ENCODE measurements around the gene CCDC134.

Gene CCDC134

GRCh38 chr22:41758231-41758630, 42.2 kb upstream of the CCDC134 start:
- Histone ChIP-seq H3K9ac (no peak overlapping the region), H3K79me2 (no peaks in the 10 kb centered on the region), H3K27me3 (ENCODE audit: control insufficient read depth, insufficient read depth, low read length) (no peaks in the 10 kb centered on the region), H3K4me3 (ENCODE audit: low read depth, low read length) (no peak overlapping the region), H2AFZ (no peak overlapping the region), H3K4me2 (ENCODE audit: low read length) (no peak overlapping the region), H3K9me3 (ENCODE audit: control insufficient read depth, low read length) (no peaks in the 10 kb centered on the region), H3K4me1 (no peaks in the 10 kb centered on the region), H3K36me3 (ENCODE audit: control insufficient read depth, insufficient read depth, low read length) (no peaks in the 10 kb centered on the region), H3K27ac (no peak overlapping the region)
- TF ChIP-seq, protein P1, sequence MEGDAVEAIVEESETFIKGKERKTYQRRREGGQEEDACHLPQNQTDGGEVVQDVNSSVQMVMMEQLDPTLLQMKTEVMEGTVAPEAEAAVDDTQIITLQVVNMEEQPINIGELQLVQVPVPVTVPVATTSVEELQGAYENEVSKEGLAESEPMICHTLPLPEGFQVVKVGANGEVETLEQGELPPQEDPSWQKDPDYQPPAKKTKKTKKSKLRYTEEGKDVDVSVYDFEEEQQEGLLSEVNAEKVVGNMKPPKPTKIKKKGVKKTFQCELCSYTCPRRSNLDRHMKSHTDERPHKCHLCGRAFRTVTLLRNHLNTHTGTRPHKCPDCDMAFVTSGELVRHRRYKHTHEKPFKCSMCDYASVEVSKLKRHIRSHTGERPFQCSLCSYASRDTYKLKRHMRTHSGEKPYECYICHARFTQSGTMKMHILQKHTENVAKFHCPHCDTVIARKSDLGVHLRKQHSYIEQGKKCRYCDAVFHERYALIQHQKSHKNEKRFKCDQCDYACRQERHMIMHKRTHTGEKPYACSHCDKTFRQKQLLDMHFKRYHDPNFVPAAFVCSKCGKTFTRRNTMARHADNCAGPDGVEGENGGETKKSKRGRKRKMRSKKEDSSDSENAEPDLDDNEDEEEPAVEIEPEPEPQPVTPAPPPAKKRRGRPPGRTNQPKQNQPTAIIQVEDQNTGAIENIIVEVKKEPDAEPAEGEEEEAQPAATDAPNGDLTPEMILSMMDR (IDR thresholded peaks at IDR 0.05): no peak

DNA sequence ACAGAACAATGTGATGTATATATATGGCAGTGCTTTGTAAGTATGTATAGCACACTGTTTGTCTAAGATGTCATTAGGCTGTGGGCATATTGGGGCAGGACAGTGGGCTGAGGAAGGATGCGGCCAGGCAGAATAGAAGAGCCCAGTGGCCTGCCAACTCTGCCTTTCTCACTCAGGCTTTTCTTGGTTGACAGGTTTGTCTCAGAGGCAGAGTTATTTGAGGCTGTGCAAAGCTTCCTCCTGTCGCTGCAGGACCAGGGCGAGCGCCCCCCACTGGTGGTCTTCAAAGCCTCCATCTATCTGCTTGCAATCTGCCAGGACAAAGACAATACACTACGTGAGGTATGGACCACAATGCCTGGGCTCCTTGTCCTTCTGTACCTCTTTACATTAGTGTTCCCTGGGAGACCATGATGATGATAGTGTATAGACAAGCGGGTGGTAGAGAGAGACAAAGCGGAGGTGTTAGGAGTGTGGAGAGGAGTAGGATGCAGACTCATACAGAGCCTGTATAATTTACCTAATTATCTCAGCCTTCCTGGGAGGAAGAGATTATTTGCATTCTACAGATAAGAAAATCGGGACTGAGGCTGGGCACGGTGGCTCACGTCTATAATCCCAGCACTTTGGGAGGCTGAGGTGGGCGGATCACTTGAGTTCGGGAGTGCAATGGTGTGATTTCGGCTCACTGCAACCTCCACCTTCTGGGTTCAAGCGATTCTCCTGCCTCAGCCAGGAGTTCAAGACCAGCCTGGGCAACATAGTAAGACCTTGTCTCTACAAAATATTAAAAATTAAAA, 37.3 kb upstream of the CCDC134 start:
- Histone ChIP-seq H3K79me2 (no peaks in the 10 kb centered on the region), H3K27me3 (ENCODE audit: control insufficient read depth, insufficient read depth, low read length) (no peaks in the 10 kb centered on the region), H3K9ac (no peak overlapping the region), H3K27ac (no peak overlapping the region), H3K9me3 (ENCODE audit: control insufficient read depth, low read length) (no peaks in the 10 kb centered on the region), H3K36me3 (ENCODE audit: control insufficient read depth, insufficient read depth, low read length) (no peaks in the 10 kb centered on the region), H3K4me3 (ENCODE audit: low read depth, low read length) (no peak overlapping the region), H3K4me2 (ENCODE audit: low read length) (no peak overlapping the region), H3K4me1 (no peaks in the 10 kb centered on the region), H2AFZ (no peak overlapping the region)
- TF ChIP-seq, protein P1 (IDR thresholded peaks at IDR 0.05): no peak

DNA sequence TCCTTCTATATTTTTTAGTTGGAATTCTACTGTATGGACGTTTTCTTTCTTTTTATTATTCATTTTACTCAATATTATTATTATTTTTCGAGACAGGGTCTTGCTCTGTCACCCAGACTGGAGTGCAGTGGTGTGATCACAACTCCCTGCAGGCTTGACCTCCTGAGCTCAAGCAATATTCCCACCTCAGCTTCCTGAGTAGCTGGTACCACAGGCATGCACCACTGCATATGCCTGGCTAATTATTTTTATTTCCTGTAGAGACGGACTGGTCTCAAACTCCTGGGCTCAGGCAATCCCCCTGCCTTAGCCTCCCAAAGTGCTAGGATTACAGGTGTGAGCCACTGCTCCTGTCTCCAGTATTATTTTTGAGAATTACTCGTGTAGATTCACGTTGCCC, 34.0 kb upstream of the CCDC134 start:
- no peaks in the 10 kb centered on the region for H3K36me3 ChIP-seq (ENCODE audit: control insufficient read depth, insufficient read depth, low read length)
- no peaks in the 10 kb centered on the region for H3K27me3 ChIP-seq (ENCODE audit: control insufficient read depth, insufficient read depth, low read length)
- H3K4me1 ChIP-seq: no peaks in the 10 kb centered on the region
- H3K9ac ChIP-seq: no peak overlapping the region
- no peak overlapping the region for H3K4me3 ChIP-seq (ENCODE audit: low read depth, low read length)
- no peak overlapping the region for H3K4me2 ChIP-seq (ENCODE audit: low read length)
- TF ChIP-seq, protein P1 (IDR thresholded peaks at IDR 0.05): no peak
- no peaks in the 10 kb centered on the region for H3K79me2 ChIP-seq
- H2AFZ ChIP-seq: no peak overlapping the region
- no peaks in the 10 kb centered on the region for H3K9me3 ChIP-seq (ENCODE audit: control insufficient read depth, low read length)
- no peak overlapping the region for H3K27ac ChIP-seq

- Histone ChIP-seq H3K9me3 (ENCODE audit: control insufficient read depth, low read length) (no peaks in the 10 kb centered on the region), H3K4me1 (no peaks in the 10 kb centered on the region), H3K4me3 (ENCODE audit: low read depth, low read length) (no peak overlapping the region), H3K27ac (no peak overlapping the region), H2AFZ (no peak overlapping the region), H3K36me3 (ENCODE audit: control insufficient read depth, insufficient read depth, low read length) (no peaks in the 10 kb centered on the region), H3K4me2 (ENCODE audit: low read length) (no peak overlapping the region), H3K79me2 (no peaks in the 10 kb centered on the region), H3K27me3 (ENCODE audit: control insufficient read depth, insufficient read depth, low read length) (no peaks in the 10 kb centered on the region), H3K9ac (no peak overlapping the region)
- TF ChIP-seq, protein P1 (IDR thresholded peaks at IDR 0.05): no peak
Observed at GRCh38 chr22:41768430-41768829, 32.0 kb upstream of the CCDC134 start.
